Activated naive CD8-positive, alpha-beta T cell treated with anti-CD3 and anti-CD28 coated beads, Interleukin-2, amount 50 U/mL, for 24 hours (primary cell): ENCODE results near the gene RTRAF.

Experiments
- ATAC-seq: fragments of 150-1000 bp; cut with Tn5 transposase; one replicate; pipeline ENCODE4 v1.10.0; 2021
- DNase-seq: peaks from one replicate; pipeline ENCODE4 v3.0.0; 2021
- H3K27ac Mint-ChIP-seq: one replicate; pipeline ENCODE4 v1.8.0; 2021; ENCODE audit warnings: mild to moderate bottlenecking, mixed read lengths
- H3K27me3 Mint-ChIP-seq: one replicate; pipeline ENCODE4 v1.8.0; 2021; ENCODE audit warnings: mixed read lengths
- H3K36me3 Mint-ChIP-seq: one replicate; pipeline ENCODE4 v1.8.0; 2021; ENCODE audit warnings: low read depth, mixed read lengths
- H3K4me1 Mint-ChIP-seq: one replicate; pipeline ENCODE4 v1.8.0; 2021; ENCODE audit warnings: mixed read lengths
- H3K4me3 Mint-ChIP-seq: one replicate; pipeline ENCODE4 v1.8.0; 2021; ENCODE audit warnings: mild to moderate bottlenecking, moderate library complexity, mixed read lengths
- H3K9me3 Mint-ChIP-seq: one replicate; pipeline ENCODE4 v1.8.0; 2021; ENCODE audit warnings: mixed read lengths

RTRAF gene

GRCh38 chr14:52005625-52006024 lies 16.3 kb downstream of the RTRAF start:
- no peak for DNase-seq
- Mint-ChIP-seq H3K27ac (no peak overlapping the region), H3K4me1 (no peaks in the 10 kb centered on the region), H3K4me3 (no peak overlapping the region), H3K27me3 (no peaks in the 10 kb centered on the region), H3K9me3 (no peaks in the 10 kb centered on the region), H3K36me3 (peaks cover 65% of the 10 kb centered on the region)
- no peak for ATAC-seq

GRCh38 chr14:52006361-52006760 lies 17.0 kb downstream of the RTRAF start:
- Mint-ChIP-seq H3K27me3 (no peaks in the 10 kb centered on the region), H3K27ac (no peak overlapping the region), H3K4me1 (no peaks in the 10 kb centered on the region), H3K4me3 (no peak overlapping the region), H3K36me3 (peaks cover 67% of the 10 kb centered on the region), H3K9me3 (no peaks in the 10 kb centered on the region)
- DNase-seq (no peak), ATAC-seq (no peak)

GRCh38 chr14:52007211-52007610 lies 17.9 kb downstream of the RTRAF start:
- ATAC-seq, result no peak
- Mint-ChIP-seq H3K27me3 (no peaks in the 10 kb centered on the region), H3K4me1 (no peaks in the 10 kb centered on the region), H3K27ac (no peak overlapping the region), H3K9me3 (no peaks in the 10 kb centered on the region), H3K36me3 (peaks cover 61% of the 10 kb centered on the region), H3K4me3 (no peak overlapping the region)
- no peak for DNase-seq

GRCh38 chr14:52007637-52008036 lies 18.3 kb downstream of the RTRAF start:
- no peaks in the 10 kb centered on the region for H3K9me3 Mint-ChIP-seq
- H3K4me1 Mint-ChIP-seq, result no peaks in the 10 kb centered on the region
- no peaks in the 10 kb centered on the region for H3K27me3 Mint-ChIP-seq
- DNase-seq (no peak), ATAC-seq (no peak)
- H3K4me3 Mint-ChIP-seq, result no peak overlapping the region
- H3K36me3 Mint-ChIP-seq, result peaks cover 57% of the 10 kb centered on the region
- no peak overlapping the region for H3K27ac Mint-ChIP-seq

- peaks cover 55% of the 10 kb centered on the region for H3K36me3 Mint-ChIP-seq
- H3K4me3 Mint-ChIP-seq, result no peak overlapping the region
- no peaks in the 10 kb centered on the region for H3K4me1 Mint-ChIP-seq
- no peak for DNase-seq
- no peaks in the 10 kb centered on the region for H3K9me3 Mint-ChIP-seq
- H3K27ac Mint-ChIP-seq, result no peak overlapping the region
- H3K27me3 Mint-ChIP-seq, result no peaks in the 10 kb centered on the region
- no peak for ATAC-seq
These were observed 18.8 kb downstream of the RTRAF start for GRCh38 chr14:52008136-52008535.

GRCh38 chr14:52010173-52010693 lies 20.9 kb downstream of the RTRAF start:
- Mint-ChIP-seq H3K9me3 (no peaks in the 10 kb centered on the region), H3K27ac (no peak overlapping the region), H3K27me3 (no peaks in the 10 kb centered on the region), H3K36me3 (peaks cover 46% of the 10 kb centered on the region), H3K4me1 (no peaks in the 10 kb centered on the region), H3K4me3 (no peak overlapping the region)
- no peak for ATAC-seq
- no peak for DNase-seq

GRCh38 chr14:52011523-52011922 lies 22.2 kb downstream of the RTRAF start:
- Mint-ChIP-seq H3K4me1 (no peaks in the 10 kb centered on the region), H3K9me3 (no peaks in the 10 kb centered on the region), H3K27ac (no peak overlapping the region), H3K27me3 (peaks cover 1% of the 10 kb centered on the region), H3K36me3 (peaks cover 33% of the 10 kb centered on the region), H3K4me3 (no peak overlapping the region)
- ATAC-seq, result no peak
- DNase-seq, result no peak

GRCh38 chr14:52012635-52013034 lies 23.3 kb downstream of the RTRAF start:
- Mint-ChIP-seq H3K27ac (no peak overlapping the region), H3K4me1 (no peaks in the 10 kb centered on the region), H3K36me3 (peaks cover 27% of the 10 kb centered on the region), H3K27me3 (peaks cover 6% of the 10 kb centered on the region), H3K4me3 (no peak overlapping the region), H3K9me3 (no peaks in the 10 kb centered on the region)
- ATAC-seq (no peak), DNase-seq (no peak)

- peak; percentile 56 for ATAC-seq
- no peak overlapping the region for H3K27ac Mint-ChIP-seq
- peaks cover 6% of the 10 kb centered on the region for H3K27me3 Mint-ChIP-seq
- no peaks in the 10 kb centered on the region for H3K4me1 Mint-ChIP-seq
- H3K9me3 Mint-ChIP-seq, result no peaks in the 10 kb centered on the region
- peak; percentile 13 for DNase-seq
- no peak overlapping the region for H3K4me3 Mint-ChIP-seq
- H3K36me3 Mint-ChIP-seq, result peaks cover 15% of the 10 kb centered on the region
These were observed 24.7 kb downstream of the RTRAF start for GRCh38 chr14:52013984-52014600.

GRCh38 chr14:52014601-52015267 lies 25.4 kb downstream of the RTRAF start:
- no peak for ATAC-seq
- Mint-ChIP-seq H3K9me3 (no peaks in the 10 kb centered on the region), H3K36me3 (peaks cover 13% of the 10 kb centered on the region), H3K27ac (no peak overlapping the region), H3K4me3 (no peak overlapping the region), H3K4me1 (peaks cover 2% of the 10 kb centered on the region), H3K27me3 (peaks cover 6% of the 10 kb centered on the region)
- DNase-seq, result no peak

GRCh38 chr14:52015411-52016030 lies 26.2 kb downstream of the RTRAF start:
- no peaks in the 10 kb centered on the region for H3K9me3 Mint-ChIP-seq
- H3K4me1 Mint-ChIP-seq, result peaks cover 10% of the 10 kb centered on the region
- peaks cover 6% of the 10 kb centered on the region for H3K27me3 Mint-ChIP-seq
- peaks cover 10% of the 10 kb centered on the region for H3K36me3 Mint-ChIP-seq
- no peak overlapping the region for H3K27ac Mint-ChIP-seq
- ATAC-seq, result no peak
- no peak overlapping the region for H3K4me3 Mint-ChIP-seq
- no peak for DNase-seq

- ATAC-seq (no peak), DNase-seq (no peak)
- H3K4me1 Mint-ChIP-seq, result peaks cover 34% of the 10 kb centered on the region
- H3K4me3 Mint-ChIP-seq, result no peak overlapping the region
- no peaks in the 10 kb centered on the region for H3K36me3 Mint-ChIP-seq
- peaks cover 6% of the 10 kb centered on the region for H3K27me3 Mint-ChIP-seq
- H3K27ac Mint-ChIP-seq, result no peak overlapping the region
- no peaks in the 10 kb centered on the region for H3K9me3 Mint-ChIP-seq
These were observed 28.9 kb downstream of the RTRAF start for GRCh38 chr14:52018252-52018651.

- Mint-ChIP-seq H3K9me3 (no peaks in the 10 kb centered on the region), H3K27me3 (peaks cover 6% of the 10 kb centered on the region), H3K4me1 (peaks cover 34% of the 10 kb centered on the region), H3K36me3 (no peaks in the 10 kb centered on the region), H3K27ac (no peak overlapping the region), H3K4me3 (no peak overlapping the region)
- DNase-seq (no peak), ATAC-seq (no peak)
These were observed 29.6 kb downstream of the RTRAF start for GRCh38 chr14:52018970-52019369.

GRCh38 chr14:52020161-52020714 lies 30.9 kb downstream of the RTRAF start:
- H3K4me3 Mint-ChIP-seq, result no peak overlapping the region
- ATAC-seq, result no peak

More at GRCh38 chr14:52020161-52020714, 30.9 kb downstream of the RTRAF start:
- Mint-ChIP-seq H3K36me3 (no peaks in the 10 kb centered on the region), H3K4me1 (peaks cover 37% of the 10 kb centered on the region), H3K9me3 (no peaks in the 10 kb centered on the region), H3K27ac (no peak overlapping the region), H3K27me3 (peaks cover 6% of the 10 kb centered on the region)
- DNase-seq, result no peak
